WI38 (cell line): ENCODE results near the gene LMF2.
A peak's percentile ranks its signal among the peaks of the same experiment; 100 is the strongest.

ENCODE experiments used
- H3K4me3 ChIP-seq: 2 replicates; pipeline ENCODE4 v1.5.1; 2011; ENCODE audit warnings: low read depth, mild to moderate bottlenecking, control low read depth, low read length
- TF ChIP-seq, protein P1 (sequence below): IDR thresholded peaks from 2 replicates; pipeline ENCODE4 v1.5.1; 2012; ENCODE audit warnings: low read depth, mild to moderate bottlenecking, control low read depth, low read length

The LMF2 gene

DNA sequence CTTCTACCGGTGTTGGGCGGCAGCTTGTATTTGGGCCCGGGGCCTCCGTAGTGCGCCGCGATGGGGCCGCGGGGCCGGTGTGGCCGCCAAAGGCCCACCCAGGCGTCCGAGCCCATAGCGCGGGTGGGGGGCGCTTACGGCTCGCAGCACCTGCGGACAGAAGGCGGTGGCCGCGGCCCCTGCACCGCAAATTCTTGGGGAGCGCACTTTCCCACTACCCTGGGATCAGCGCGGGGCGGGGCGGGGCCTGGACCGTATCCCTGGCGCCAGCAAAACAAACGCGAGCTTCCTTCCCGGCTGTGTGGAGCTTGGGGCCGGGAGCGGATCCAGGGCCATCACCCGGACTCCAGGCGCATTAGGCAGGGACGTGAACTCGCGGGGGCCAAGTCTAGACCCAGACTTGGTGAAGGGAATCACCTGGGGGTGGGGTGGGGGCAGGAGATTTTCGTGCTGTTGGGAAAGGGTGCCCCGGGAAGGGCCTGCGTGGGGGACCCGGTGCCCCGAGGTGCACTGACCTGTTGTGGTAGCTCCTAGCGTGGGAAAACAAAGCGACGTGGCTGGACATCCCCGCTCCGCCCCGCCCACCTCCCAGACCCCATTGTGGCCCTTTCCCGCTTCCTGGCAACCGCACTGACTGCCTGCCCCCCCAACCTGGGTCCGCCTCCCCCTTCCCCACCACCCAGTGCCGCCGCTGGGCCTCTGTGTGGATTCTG, 24.6 kb upstream of the LMF2 start:
- TF ChIP-seq, protein P1, sequence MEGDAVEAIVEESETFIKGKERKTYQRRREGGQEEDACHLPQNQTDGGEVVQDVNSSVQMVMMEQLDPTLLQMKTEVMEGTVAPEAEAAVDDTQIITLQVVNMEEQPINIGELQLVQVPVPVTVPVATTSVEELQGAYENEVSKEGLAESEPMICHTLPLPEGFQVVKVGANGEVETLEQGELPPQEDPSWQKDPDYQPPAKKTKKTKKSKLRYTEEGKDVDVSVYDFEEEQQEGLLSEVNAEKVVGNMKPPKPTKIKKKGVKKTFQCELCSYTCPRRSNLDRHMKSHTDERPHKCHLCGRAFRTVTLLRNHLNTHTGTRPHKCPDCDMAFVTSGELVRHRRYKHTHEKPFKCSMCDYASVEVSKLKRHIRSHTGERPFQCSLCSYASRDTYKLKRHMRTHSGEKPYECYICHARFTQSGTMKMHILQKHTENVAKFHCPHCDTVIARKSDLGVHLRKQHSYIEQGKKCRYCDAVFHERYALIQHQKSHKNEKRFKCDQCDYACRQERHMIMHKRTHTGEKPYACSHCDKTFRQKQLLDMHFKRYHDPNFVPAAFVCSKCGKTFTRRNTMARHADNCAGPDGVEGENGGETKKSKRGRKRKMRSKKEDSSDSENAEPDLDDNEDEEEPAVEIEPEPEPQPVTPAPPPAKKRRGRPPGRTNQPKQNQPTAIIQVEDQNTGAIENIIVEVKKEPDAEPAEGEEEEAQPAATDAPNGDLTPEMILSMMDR = no peak
- peak overlapping the region; percentile 53 for H3K4me3 ChIP-seq

DNA sequence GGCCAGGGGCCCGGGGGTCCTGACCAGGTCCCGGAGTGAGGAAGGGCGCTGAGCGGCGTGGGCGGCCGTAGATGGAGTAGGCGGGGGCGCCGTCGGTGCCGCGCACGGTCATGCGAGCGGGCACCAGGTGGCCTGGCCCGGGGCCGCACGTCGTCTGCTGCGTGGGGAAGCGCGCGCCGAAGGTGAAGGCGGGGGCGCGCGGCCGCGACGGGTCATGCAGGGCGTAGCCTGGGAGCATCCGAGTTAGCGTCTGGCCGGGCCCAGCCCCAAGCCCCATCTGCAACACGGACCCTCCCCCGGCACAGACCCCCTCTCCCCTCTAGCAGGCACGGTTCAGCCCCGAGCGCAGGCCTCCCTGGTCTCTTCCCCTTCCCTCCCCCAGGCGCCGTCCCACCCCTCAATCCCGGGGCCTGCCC, 24.1 kb upstream of the LMF2 start:
- TF ChIP-seq, protein P1 = no peak
- peak overlapping the region; percentile 53 for H3K4me3 ChIP-seq

DNA sequence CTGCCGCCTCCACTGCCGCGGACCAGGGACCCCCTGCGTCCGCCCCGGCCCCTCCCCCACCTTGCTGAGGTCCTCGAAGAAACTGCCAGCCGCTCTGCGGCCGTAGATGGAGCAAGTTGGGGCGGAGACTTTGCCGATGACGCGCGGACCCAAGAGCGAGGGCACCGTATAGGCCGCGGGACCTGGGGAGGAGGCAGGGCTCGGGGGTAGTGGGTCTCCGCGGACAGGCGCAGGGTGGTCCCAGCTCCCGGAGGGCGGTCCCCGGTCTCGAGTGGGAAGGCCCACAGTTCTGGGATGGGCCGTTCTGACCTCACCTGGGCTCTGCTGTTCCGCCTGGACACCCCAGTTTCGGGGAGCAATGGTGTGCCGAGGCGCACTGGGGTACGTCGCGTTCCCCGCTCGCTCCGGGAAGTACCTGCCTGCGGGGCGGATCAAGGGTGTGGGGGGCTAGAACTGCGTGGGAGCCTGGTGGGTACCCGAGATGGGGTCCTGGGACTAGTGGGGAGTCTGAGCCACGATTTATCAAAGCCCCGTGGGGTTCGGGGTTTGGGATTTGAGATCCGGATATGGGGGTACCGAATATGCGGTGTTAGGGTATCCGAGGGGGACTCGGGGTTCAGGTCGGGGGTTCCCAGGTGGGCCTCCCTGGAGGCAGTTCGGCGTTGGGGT, 23.5 kb upstream of the LMF2 start:
- H3K4me3 ChIP-seq = peak overlapping the region; percentile 53
- TF ChIP-seq, protein P1 = no peak

DNA sequence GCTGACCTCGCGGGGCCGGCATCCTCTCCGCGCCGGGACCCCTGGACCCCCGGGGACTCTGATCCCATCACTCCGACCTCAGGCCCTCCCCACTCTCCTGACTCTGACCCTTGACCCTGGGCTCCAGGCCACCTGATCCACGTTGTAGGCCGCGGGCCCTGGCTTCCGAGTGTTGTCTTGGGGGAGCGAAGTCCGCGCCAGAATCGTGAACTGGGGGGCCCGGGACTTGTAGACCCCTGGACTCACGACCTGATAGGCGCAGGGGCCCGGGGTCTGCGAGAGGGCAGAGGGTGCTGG, 23.0 kb upstream of the LMF2 start:
- TF ChIP-seq, protein P1 = no peak
- H3K4me3 ChIP-seq = peak overlapping the region; percentile 42

DNA sequence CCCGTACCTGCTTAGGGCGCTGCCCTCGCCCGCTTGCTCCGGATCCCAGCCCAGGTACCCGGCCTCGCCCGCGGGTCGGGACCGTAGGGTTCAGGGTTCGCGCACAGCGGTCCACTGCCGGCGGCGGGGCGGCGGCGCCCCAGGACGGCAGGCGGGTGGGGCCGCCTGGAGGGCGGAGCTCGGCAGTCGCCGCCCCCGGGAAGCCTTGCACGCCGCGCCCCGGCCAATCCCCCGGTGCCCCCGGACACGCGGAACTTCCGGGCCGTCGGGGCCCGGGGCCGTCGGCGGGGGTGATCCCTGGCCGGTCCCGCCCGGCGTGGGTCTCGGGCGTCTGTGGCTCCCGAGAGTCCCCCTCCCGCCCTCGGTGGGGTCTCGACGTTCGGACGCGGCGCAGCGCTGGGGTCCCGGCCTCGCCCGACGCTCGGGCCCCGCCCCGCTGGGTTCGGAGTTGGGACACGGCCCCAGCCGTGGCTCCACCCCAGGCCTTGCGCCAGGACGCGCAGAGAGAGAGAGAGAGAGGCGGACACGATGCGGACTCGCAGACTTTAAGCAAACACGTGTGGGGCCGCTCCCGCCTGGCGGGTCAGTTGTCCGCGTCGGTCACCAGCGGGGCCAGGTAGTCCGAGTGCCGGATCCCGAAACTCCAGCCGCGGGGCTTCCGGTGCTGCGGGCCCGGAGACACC, 22.5 kb upstream of the LMF2 start, which contains the start of gene TYMP:
TYMP (minus strand) TSS at position 116 of the 683 bp plus-strand sequence. CDS start 303 bp downstream, outside the sequence.
- TF ChIP-seq, protein P1 = no peak
- peak within 1 kb of the TSS; percentile 53 for H3K4me3 ChIP-seq

DNA sequence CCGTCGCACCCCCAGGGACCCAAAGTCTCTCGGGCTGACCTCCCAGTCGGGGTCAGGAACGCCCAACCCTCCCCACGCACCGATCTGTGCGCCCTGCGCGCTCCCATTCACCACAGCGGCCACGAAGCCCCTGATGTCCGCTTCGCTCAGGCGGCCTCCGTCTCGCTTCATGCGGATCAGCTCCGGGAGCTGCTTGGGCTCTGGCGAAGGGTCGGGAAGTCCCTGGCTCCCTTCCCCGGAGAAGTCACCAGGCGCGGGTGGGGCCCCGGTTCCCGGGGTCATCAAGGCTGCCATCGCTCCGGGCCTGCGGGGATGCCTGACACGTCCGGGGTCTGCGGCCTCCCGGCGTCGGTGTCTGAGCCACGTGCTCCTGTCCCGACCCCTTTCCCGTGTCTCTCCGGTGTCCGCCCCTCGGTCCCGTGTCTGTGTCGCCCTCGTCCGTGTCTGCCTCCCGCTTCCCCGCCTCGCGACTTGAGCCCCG, 22.0 kb upstream of the LMF2 start:
- 0 out of 2 replicates have a peak overlapping the region, but pooled peaks have one; percentile 10 for H3K4me3 ChIP-seq
- TF ChIP-seq, protein P1 = no peak
